Caco-2 (cell line): ENCODE results near the gene BFSP1. TPM values are rescaled to one million over a fixed set of nuclear protein-coding genes. Genes with fewer than 3 reads are reported as not detected.

Source experiments
- BruUV-seq: library from RNA; stranded (reverse); fragments of 400-500 nt; replicated peaks from 2 replicates; lab custom pipeline; 2021; lab: Mats Ljungman, UMichigan
- CTCF ChIA-PET: fragments of 300-600 bp; sonication (Branson Sonifier 250); formaldehyde crosslinking; loops from one replicate; lab custom pipeline; 2022; ENCODE audit warnings: antibody characterized with exemption; lab: Charles Lee
- POLR2A ChIA-PET: fragments of 300-600 bp; sonication (Branson Sonifier 250); formaldehyde crosslinking; loops from one replicate; lab custom pipeline; 2022; ENCODE audit warnings: antibody characterized with exemption; lab: Charles Lee
- DNase-seq, 2 experiments: peaks; one replicate each; pipeline versions ENCODE4 v3.0.0 to v3.0.0-alpha.2; 2020 to 2022
- H3K27me3 ChIP-seq: replicated peaks from 2 replicates; pipeline ENCODE4 v1.6.0; 2011; ENCODE audit warnings: low read length; ENCODE audit not compliant: control insufficient read depth, insufficient read depth
- H3K36me3 ChIP-seq: 2 replicates; pipeline ENCODE4 v1.5.1; 2011; ENCODE audit warnings: low read length; ENCODE audit not compliant: control insufficient read depth, insufficient read depth
- H3K4me1 ChIP-seq: fragments of 250-450 bp; sonication (Bioruptor Pico); 2 replicates; pipeline ENCODE4 v1.5.1; 2020; ENCODE audit warnings: mild to moderate bottlenecking
- H3K4me3 ChIP-seq: 2 replicates; pipeline ENCODE4 v1.5.1; 2011; ENCODE audit warnings: low read depth, mild to moderate bottlenecking, control low read depth, low read length
- H3K9me3 ChIP-seq: fragments of 250-450 bp; sonication (Bioruptor Pico); 2 replicates; pipeline ENCODE4 v1.5.1; 2020; ENCODE audit warnings: mild to moderate bottlenecking, moderate library complexity
- H3K27ac Mint-ChIP-seq: one replicate; pipeline ENCODE4 v1.8.0; 2022; ENCODE audit warnings: mixed read lengths; ENCODE audit not compliant: unreplicated experiment
- H3K27me3 Mint-ChIP-seq: one replicate; pipeline ENCODE4 v1.8.0; 2022; ENCODE audit warnings: mixed read lengths; ENCODE audit not compliant: insufficient read depth, unreplicated experiment
- H3K36me3 Mint-ChIP-seq: one replicate; pipeline ENCODE4 v1.8.0; 2022; ENCODE audit warnings: mild to moderate bottlenecking, mixed read lengths; ENCODE audit not compliant: insufficient read depth, unreplicated experiment
- H3K4me1 Mint-ChIP-seq: one replicate; pipeline ENCODE4 v1.8.0; 2022; ENCODE audit warnings: low read depth, mixed read lengths; ENCODE audit not compliant: unreplicated experiment
- H3K4me3 Mint-ChIP-seq: one replicate; pipeline ENCODE4 v1.8.0; 2022; ENCODE audit warnings: mild to moderate bottlenecking, moderate library complexity, mixed read lengths; ENCODE audit not compliant: unreplicated experiment
- H3K9me3 Mint-ChIP-seq: one replicate; pipeline ENCODE4 v1.8.0; 2022; ENCODE audit warnings: mixed read lengths; ENCODE audit not compliant: unreplicated experiment
- intact Hi-C: fragments of 100-400 bp; cut with micrococcal nuclease; formaldehyde crosslinking; loops from one replicate; pipeline ENCODE4 v1.10.0; 2022; ENCODE audit not compliant: unreplicated experiment
- total RNA-seq: library from RNA; stranded (reverse); gene quantifications from 2 replicates; pipeline ENCODE4 v1.2.3, GENCODE V29; 2022
- TF ChIP-seq, protein P1 (sequence below), 2 experiments: fragments of 200-600 bp in 1 of 2; IDR thresholded peaks; 1 replicate in 1 of 2; 2 replicates in 1 of 2; pipeline versions ENCODE4 v1.5.1 to v1.8.0; 2011 to 2022; ENCODE audit warnings: antibody characterized with exemption in 1 of 2, control low read depth in 1 of 2, inconsistent platforms in 1 of 2, low read depth in 1 of 2, low read length in 1 of 2, mild to moderate bottlenecking in 1 of 2, moderate library complexity in 1 of 2; ENCODE audit not compliant: insufficient read depth in 1 of 2, severe bottlenecking in 1 of 2, unreplicated experiment in 1 of 2

BFSP1 gene
- total RNA-seq, 1 experiment from 2014 or later: 22.7 TPM

DNA sequence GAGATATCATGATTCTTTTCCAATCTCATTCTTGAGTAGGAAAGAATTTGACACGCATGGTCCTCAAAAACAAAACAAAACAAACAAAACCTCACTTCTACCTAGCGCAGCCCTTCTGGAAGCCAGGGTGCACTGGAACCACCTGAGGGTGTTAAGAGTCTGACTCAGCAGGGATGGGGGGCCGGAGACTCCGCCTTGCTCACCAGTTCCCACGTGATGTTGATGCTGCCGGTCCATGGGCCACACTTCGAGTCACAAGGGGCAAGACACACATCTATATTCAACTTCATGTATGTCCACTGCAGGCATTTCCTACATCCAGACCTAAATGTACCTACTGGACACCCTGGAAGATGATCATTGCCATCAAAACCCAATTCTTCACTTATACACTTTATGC is 30.4 kb downstream of the BFSP1 start:
- H3K4me1 ChIP-seq: peaks cover 9% of the 10 kb centered on the region; the same call in 1 of the 2 replicates
- no peaks in the 10 kb centered on the region for H3K27me3 ChIP-seq
- Mint-ChIP-seq H3K27me3 (no peaks in the 10 kb centered on the region), H3K4me1 (peaks cover 17% of the 10 kb centered on the region), H3K9me3 (no peaks in the 10 kb centered on the region), H3K27ac (no peak overlapping the region), H3K36me3 (no peaks in the 10 kb centered on the region), H3K4me3 (no peak overlapping the region)
- no TSS peak for BruUV-seq
- ChIA-PET CTCF (no interaction called here), POLR2A (no interaction called here)
- H3K36me3 ChIP-seq: no peaks in the 10 kb centered on the region
- intact Hi-C loops: loop anchor here (10.0 kb wide), 1 partner anchor 394 kb away; no protein-coding TSS in a partner anchor
- no peaks in the 10 kb centered on the region for H3K9me3 ChIP-seq
- H3K4me3 ChIP-seq: no peak overlapping the region
- TF ChIP-seq, protein P1, sequence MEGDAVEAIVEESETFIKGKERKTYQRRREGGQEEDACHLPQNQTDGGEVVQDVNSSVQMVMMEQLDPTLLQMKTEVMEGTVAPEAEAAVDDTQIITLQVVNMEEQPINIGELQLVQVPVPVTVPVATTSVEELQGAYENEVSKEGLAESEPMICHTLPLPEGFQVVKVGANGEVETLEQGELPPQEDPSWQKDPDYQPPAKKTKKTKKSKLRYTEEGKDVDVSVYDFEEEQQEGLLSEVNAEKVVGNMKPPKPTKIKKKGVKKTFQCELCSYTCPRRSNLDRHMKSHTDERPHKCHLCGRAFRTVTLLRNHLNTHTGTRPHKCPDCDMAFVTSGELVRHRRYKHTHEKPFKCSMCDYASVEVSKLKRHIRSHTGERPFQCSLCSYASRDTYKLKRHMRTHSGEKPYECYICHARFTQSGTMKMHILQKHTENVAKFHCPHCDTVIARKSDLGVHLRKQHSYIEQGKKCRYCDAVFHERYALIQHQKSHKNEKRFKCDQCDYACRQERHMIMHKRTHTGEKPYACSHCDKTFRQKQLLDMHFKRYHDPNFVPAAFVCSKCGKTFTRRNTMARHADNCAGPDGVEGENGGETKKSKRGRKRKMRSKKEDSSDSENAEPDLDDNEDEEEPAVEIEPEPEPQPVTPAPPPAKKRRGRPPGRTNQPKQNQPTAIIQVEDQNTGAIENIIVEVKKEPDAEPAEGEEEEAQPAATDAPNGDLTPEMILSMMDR (IDR thresholded peaks at IDR 0.05; ENCODE audit: insufficient read depth in 1 of 2, low read depth in 1 of 2, low read length in 1 of 2, severe bottlenecking in 1 of 2, unreplicated experiment in 1 of 2): no peak
- no peak for DNase-seq

DNA sequence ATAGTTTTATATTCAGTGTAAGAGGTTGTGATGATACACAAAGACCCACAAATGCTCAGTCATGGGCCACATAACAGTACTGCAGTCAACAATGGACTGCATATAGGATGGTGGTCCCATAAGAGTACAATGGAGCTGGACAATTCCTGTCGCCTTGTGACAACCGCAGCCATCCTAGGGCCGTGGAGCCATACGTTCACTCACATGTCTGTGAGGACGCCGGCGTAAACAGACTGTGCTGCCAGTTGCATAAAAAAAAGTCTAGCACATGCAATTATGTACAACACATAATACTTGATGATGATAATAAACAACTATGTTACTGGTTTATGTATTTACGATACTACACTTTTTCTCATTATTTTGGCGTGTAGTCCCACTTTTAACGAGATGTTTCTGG is 30.9 kb downstream of the BFSP1 start:
- peaks cover 12% of the 10 kb centered on the region for H3K4me1 Mint-ChIP-seq
- TF ChIP-seq, protein P1 (IDR thresholded peaks at IDR 0.05; ENCODE audit: insufficient read depth in 1 of 2, low read depth in 1 of 2, low read length in 1 of 2, severe bottlenecking in 1 of 2, unreplicated experiment in 1 of 2): no peak
- Histone ChIP-seq H3K36me3 (no peaks in the 10 kb centered on the region), H3K4me3 (no peak overlapping the region), H3K9me3 (no peaks in the 10 kb centered on the region), H3K4me1 (peaks cover 4% of the 10 kb centered on the region; the same call in 1 of the 2 replicates), H3K27me3 (no peaks in the 10 kb centered on the region)
- POLR2A ChIA-PET: no interaction called here
- H3K4me3 Mint-ChIP-seq: no peak overlapping the region
- DNase-seq: no peak
- H3K27ac Mint-ChIP-seq: no peak overlapping the region
- H3K36me3 Mint-ChIP-seq: no peaks in the 10 kb centered on the region
- BruUV-seq: no TSS peak
- no peaks in the 10 kb centered on the region for H3K9me3 Mint-ChIP-seq
- intact Hi-C loops: loop anchor here (10.0 kb wide), 1 partner anchor 395 kb away; no protein-coding TSS in a partner anchor
- CTCF ChIA-PET: no interaction called here
- H3K27me3 Mint-ChIP-seq: no peaks in the 10 kb centered on the region

DNA sequence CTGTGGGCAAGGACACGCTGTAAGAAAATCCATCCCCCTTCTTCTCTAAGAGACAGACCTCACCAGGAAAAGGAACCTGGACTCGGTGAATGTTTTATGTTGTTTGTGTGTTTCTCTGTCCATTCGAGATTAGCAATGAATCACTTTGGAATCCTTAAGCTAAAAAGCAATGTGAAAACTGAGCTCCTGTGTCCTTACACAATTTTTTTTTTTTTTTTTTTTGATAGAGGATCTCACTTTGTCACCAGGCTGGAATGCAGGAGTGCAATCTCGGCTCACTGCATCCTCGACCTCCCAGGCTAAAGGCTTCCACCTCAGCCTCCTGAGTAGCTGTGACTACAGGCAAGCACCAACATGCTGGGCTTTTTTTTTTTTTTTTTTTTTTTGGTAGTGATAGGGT is 32.1 kb downstream of the BFSP1 start:
- no peaks in the 10 kb centered on the region for H3K27me3 ChIP-seq
- H3K4me1 Mint-ChIP-seq: peaks cover under 1% of the 10 kb centered on the region

More for the DNA sequence above, 32.1 kb downstream of the BFSP1 start:
- H3K36me3 Mint-ChIP-seq: no peaks in the 10 kb centered on the region
- Histone ChIP-seq H3K4me1 (no peaks in the 10 kb centered on the region), H3K4me3 (no peak overlapping the region), H3K36me3 (no peaks in the 10 kb centered on the region), H3K9me3 (no peaks in the 10 kb centered on the region)
- no TSS peak for BruUV-seq
- intact Hi-C loops: no loop called here
- peaks cover 7% of the 10 kb centered on the region for H3K9me3 Mint-ChIP-seq
- POLR2A ChIA-PET: interaction anchor here (0.7 kb wide), 1 partner anchor 396 kb away, joined by 4 read pairs; no protein-coding TSS in a partner anchor
- H3K4me3 Mint-ChIP-seq: no peak overlapping the region
- H3K27me3 Mint-ChIP-seq: no peaks in the 10 kb centered on the region
- DNase-seq: no peak
- CTCF ChIA-PET: no interaction called here
- TF ChIP-seq, protein P1 (IDR thresholded peaks at IDR 0.05; ENCODE audit: insufficient read depth in 1 of 2, low read depth in 1 of 2, low read length in 1 of 2, severe bottlenecking in 1 of 2, unreplicated experiment in 1 of 2): no peak
- no peak overlapping the region for H3K27ac Mint-ChIP-seq
